ENCODE measurements around the gene PCMTD2. TPM values are rescaled to one million over a fixed set of nuclear protein-coding genes. Genes with fewer than 3 reads are reported as not detected.

PCMTD2 gene
- polyA plus RNA-seq, 2 of the 4 experiments (the other 2 are of a cell fraction) = 19.9 to 41.8 TPM

DNA sequence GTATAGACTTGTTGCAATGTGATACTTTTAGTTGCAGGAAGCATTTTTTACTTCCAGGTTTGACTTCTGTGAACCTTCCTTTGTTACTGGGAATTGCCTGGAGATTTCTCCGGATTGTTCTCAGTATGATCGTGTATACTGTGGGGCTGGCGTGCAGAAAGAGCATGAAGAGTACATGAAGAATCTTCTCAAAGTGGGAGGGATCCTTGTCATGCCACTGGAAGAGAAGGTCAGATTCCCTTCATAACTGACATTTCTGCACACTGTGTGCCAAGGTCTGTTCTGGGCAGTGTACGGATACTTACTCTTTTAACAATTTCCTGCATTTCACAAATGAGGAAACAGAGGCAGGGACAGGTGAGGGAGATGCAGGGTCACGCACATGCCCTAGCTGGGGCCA, 9.7 kb downstream of the PCMTD2 start:
- no peaks in the 10 kb centered on the region for H3K4me1 ChIP-seq
- WGBS (ENCODE audit: missing lambda C conversion rate) = 74% methylated on average over 5 of the region's 5 CpGs

DNA sequence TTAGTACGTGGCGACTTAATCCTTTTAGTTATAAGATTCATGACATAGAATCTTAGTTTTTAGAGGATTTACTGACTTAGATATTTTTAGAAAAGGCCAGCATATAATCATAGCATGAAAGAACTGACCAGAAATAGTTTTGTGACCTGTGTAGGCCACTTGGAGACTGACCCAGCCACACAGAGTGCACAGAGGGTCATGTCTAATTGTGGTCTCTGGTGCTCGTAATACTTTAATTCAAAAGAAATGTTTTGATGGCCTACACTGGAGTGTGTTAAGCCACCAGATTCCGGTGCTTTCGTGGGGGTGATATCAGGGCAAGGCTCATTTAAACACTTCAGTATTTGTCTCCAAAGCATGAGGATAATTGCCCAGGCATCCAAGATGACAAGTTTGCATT, 11.4 kb downstream of the PCMTD2 start:
- no peaks in the 10 kb centered on the region for H3K4me1 ChIP-seq
- DNase-seq (ENCODE audit: low read depth in 1 of 2, low spot score in 1 of 2) (no peak), FAIRE-seq (no peak), ATAC-seq (no peak)
- CTCF ChIA-PET = no interaction called here
- TF ChIP-seq NR3C1 (IDR thresholded peaks at IDR 0.05) = no peak
- TF ChIP-seq POLR2A (IDR thresholded peaks at IDR 0.05; ENCODE audit: low read length) = no peak
- no peak for TF ChIP-seq BHLHE40 (IDR thresholded peaks at IDR 0.05; ENCODE audit: low read depth, low read length)
- TF ChIP-seq, protein P1, sequence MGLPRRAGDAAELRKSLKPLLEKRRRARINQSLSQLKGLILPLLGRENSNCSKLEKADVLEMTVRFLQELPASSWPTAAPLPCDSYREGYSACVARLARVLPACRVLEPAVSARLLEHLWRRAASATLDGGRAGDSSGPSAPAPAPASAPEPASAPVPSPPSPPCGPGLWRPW (IDR thresholded peaks at IDR 0.05) = no peak
- TF ChIP-seq, protein P2, sequence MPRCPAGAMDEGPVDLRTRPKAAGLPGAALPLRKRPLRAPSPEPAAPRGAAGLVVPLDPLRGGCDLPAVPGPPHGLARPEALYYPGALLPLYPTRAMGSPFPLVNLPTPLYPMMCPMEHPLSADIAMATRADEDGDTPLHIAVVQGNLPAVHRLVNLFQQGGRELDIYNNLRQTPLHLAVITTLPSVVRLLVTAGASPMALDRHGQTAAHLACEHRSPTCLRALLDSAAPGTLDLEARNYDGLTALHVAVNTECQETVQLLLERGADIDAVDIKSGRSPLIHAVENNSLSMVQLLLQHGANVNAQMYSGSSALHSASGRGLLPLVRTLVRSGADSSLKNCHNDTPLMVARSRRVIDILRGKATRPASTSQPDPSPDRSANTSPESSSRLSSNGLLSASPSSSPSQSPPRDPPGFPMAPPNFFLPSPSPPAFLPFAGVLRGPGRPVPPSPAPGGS (IDR thresholded peaks at IDR 0.05) = no peak
- no peak for TF ChIP-seq TFCP2L1 (CRISPR knock-in tag; IDR thresholded peaks at IDR 0.05)
- 91% methylated on average over 5 of the region's 5 CpGs for WGBS (ENCODE audit: missing lambda C conversion rate)
- no peaks in the 10 kb centered on the region for H3K9me3 ChIP-seq
- POLR2A ChIA-PET = no interaction called here
- H3K27ac ChIP-seq = no peak overlapping the region
- H3K4me2 ChIP-seq = no peak overlapping the region
- no peak overlapping the region for H3K4me3 ChIP-seq

More for the DNA sequence above, 9.7 kb downstream of the PCMTD2 start:
- H3K9me3 ChIP-seq = no peaks in the 10 kb centered on the region
- H3K27ac ChIP-seq = no peak overlapping the region
- ATAC-seq (no peak), DNase-seq (ENCODE audit: low read depth in 1 of 2, low spot score in 1 of 2) (no peak), FAIRE-seq (no peak)
- CTCF ChIA-PET = no interaction called here
- POLR2A ChIA-PET = no interaction called here
- no peak for TF ChIP-seq NR3C1 (IDR thresholded peaks at IDR 0.05)
- TF ChIP-seq, protein P1 (IDR thresholded peaks at IDR 0.05) = no peak
- TF ChIP-seq CHD4 (IDR thresholded peaks at IDR 0.05; ENCODE audit: borderline replicate concordance) = no peak
- TF ChIP-seq PHF8 (IDR thresholded peaks at IDR 0.05; ENCODE audit: borderline replicate concordance, low read depth) = no peak
- TF ChIP-seq HDAC2 (IDR thresholded peaks at IDR 0.05) = no peak
- no peak for TF ChIP-seq RFX5 (IDR thresholded peaks at IDR 0.05)
- TF ChIP-seq ESRRA (IDR thresholded peaks at IDR 0.05; ENCODE audit: borderline replicate concordance, low read length) = no peak
- no peak for TF ChIP-seq RARB (CRISPR knock-in tag; IDR thresholded peaks at IDR 0.05)
- TF ChIP-seq NPAS2 (CRISPR knock-in tag; IDR thresholded peaks at IDR 0.05; ENCODE audit: borderline replicate concordance) = no peak
- no peak for TF ChIP-seq FOXS1 (CRISPR knock-in tag; IDR thresholded peaks at IDR 0.05)
- TF ChIP-seq, protein P3, sequence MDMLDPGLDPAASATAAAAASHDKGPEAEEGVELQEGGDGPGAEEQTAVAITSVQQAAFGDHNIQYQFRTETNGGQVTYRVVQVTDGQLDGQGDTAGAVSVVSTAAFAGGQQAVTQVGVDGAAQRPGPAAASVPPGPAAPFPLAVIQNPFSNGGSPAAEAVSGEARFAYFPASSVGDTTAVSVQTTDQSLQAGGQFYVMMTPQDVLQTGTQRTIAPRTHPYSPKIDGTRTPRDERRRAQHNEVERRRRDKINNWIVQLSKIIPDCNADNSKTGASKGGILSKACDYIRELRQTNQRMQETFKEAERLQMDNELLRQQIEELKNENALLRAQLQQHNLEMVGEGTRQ (IDR thresholded peaks at IDR 0.05) = no peak
- no peak for TF ChIP-seq CBX2 (IDR thresholded peaks at IDR 0.05; ENCODE audit: borderline replicate concordance, low read depth)
- no peak for TF ChIP-seq CEBPB (IDR thresholded peaks at IDR 0.05)
- no peak for TF ChIP-seq GATA3 (IDR thresholded peaks at IDR 0.05; ENCODE audit: borderline replicate concordance)
- TF ChIP-seq ZNF302 (CRISPR knock-in tag; IDR thresholded peaks at IDR 0.05) = no peak
- TF ChIP-seq, protein P4, sequence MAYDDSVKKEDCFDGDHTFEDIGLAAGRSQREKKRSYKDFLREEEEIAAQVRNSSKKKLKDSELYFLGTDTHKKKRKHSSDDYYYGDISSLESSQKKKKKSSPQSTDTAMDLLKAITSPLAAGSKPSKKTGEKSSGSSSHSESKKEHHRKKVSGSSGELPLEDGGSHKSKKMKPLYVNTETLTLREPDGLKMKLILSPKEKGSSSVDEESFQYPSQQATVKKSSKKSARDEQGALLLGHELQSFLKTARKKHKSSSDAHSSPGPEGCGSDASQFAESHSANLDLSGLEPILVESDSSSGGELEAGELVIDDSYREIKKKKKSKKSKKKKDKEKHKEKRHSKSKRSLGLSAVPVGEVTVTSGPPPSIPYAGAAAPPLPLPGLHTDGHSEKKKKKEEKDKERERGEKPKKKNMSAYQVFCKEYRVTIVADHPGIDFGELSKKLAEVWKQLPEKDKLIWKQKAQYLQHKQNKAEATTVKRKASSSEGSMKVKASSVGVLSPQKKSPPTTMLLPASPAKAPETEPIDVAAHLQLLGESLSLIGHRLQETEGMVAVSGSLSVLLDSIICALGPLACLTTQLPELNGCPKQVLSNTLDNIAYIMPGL (CRISPR knock-in tag; IDR thresholded peaks at IDR 0.05; ENCODE audit: borderline replicate concordance) = no peak
- no peak for TF ChIP-seq KDM1A (IDR thresholded peaks at IDR 0.05; ENCODE audit: low read depth)
- no peak for TF ChIP-seq MAZ (IDR thresholded peaks at IDR 0.05; ENCODE audit: borderline replicate concordance, low read depth, low read length)
- TF ChIP-seq, protein P2 (IDR thresholded peaks at IDR 0.05) = no peak
- no peak for TF ChIP-seq HOXB13 (CRISPR knock-in tag; IDR thresholded peaks at IDR 0.05; ENCODE audit: low read depth)
- no peak overlapping the region for H3K4me2 ChIP-seq
- H3K4me3 ChIP-seq = no peak overlapping the region
